ENCODE measurements around the gene TCHP.
"Not testable (repeated sequence)": the region's sequence is repeated elsewhere in the genome, so short reads cannot be mapped to it uniquely, and the experiment has no call there.

TCHP gene, protein sequence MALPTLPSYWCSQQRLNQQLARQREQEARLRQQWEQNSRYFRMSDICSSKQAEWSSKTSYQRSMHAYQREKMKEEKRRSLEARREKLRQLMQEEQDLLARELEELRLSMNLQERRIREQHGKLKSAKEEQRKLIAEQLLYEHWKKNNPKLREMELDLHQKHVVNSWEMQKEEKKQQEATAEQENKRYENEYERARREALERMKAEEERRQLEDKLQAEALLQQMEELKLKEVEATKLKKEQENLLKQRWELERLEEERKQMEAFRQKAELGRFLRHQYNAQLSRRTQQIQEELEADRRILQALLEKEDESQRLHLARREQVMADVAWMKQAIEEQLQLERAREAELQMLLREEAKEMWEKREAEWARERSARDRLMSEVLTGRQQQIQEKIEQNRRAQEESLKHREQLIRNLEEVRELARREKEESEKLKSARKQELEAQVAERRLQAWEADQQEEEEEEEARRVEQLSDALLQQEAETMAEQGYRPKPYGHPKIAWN

DNA sequence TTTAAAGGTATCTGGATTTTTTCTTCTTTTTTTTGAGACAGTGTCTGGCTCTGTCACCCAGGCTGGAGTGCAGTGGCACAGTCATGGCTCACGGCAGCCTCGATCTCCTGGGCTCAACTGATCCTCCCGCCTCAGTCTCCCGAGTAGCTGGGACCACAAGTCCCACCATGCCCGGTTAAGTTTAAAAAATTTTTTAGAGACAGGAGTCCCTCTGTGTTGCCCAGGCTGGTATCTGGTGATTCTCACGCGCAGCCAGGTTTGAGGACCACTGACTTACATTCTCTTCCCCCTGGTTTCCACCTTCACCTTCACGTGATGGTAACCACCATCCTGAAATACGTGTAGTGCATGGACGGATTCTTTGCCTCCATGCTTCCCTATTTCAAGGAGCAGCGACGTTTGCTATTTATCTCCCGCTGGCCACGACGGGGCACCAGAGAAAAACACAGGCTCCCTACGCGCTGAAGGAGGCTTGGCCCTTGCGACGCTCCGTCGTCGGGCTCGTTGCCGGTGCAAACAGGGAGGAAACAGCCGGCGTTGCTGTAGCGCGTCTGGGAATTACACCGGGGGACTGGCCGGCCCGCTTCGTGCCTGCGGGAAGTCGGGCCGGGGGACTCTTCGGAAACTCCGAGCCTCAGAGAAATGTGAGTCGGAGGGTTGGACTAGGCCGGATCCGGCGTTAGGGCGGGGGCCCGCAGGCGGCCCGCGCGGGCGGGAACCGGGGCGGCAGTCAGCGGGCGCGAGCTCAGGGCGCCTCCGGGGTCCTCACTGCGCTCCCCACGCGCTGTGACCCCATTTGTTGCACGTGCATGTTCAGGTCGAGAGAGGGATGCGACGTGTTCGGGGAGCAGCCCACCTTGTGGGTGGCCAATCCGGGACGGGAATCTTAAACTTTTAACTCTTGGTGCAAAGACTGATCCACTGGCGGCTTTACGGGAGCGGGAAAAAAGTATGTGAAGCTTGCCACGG lies at the start of gene TCHP:
Gene TCHP (plus strand): TSS at position 492 of the 969 bp plus-strand sequence. CDS start 2,753 bp downstream, outside the sequence.
- peak; percentile 64 for DNase-seq (ENCODE audit: extremely low read depth, low read depth)

GRCh38 chr12:109850518-109850917 lies 49.6 kb upstream of the TCHP start:
- DNase-seq (ENCODE audit: extremely low read depth, low read depth): not testable (repeated sequence)

More for the DNA sequence above, at the start of gene TCHP:
- TF ChIP-seq, protein P1, sequence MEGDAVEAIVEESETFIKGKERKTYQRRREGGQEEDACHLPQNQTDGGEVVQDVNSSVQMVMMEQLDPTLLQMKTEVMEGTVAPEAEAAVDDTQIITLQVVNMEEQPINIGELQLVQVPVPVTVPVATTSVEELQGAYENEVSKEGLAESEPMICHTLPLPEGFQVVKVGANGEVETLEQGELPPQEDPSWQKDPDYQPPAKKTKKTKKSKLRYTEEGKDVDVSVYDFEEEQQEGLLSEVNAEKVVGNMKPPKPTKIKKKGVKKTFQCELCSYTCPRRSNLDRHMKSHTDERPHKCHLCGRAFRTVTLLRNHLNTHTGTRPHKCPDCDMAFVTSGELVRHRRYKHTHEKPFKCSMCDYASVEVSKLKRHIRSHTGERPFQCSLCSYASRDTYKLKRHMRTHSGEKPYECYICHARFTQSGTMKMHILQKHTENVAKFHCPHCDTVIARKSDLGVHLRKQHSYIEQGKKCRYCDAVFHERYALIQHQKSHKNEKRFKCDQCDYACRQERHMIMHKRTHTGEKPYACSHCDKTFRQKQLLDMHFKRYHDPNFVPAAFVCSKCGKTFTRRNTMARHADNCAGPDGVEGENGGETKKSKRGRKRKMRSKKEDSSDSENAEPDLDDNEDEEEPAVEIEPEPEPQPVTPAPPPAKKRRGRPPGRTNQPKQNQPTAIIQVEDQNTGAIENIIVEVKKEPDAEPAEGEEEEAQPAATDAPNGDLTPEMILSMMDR (IDR thresholded peaks at IDR 0.05; ENCODE audit: low read depth, low read length): peak; percentile 51

GRCh38 chr12:109855377-109855776 lies 44.7 kb upstream of the TCHP start:
- TF ChIP-seq, protein P1 (IDR thresholded peaks at IDR 0.05; ENCODE audit: low read depth, low read length): no peak
- no peak for DNase-seq (ENCODE audit: extremely low read depth, low read depth)

GRCh38 chr12:109857715-109858114 lies 42.4 kb upstream of the TCHP start:
- no peak for DNase-seq (ENCODE audit: extremely low read depth, low read depth)
- TF ChIP-seq, protein P1 (IDR thresholded peaks at IDR 0.05; ENCODE audit: low read depth, low read length): no peak

DNA sequence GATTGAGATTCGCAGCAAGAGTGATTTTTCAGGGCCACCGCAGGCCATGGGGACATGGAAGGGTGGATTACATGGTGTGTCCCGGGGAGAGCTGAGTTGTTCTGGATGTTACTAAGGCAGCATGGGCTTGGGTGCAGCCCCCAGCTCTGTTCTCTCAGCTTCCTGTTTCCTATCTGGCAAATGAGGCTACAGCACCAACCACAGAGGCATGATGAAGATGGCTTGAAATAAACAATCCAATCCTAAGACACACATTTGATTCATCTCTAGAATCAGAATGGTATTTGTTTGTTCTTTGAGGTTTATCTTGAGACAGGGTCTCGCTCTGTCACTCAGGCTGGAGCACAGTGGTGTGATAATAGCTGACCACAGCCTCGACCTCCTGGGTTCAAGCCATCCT lies 41.3 kb upstream of the TCHP start:
- DNase-seq (ENCODE audit: extremely low read depth, low read depth): no peak

GRCh38 chr12:109860977-109861376 lies 39.1 kb upstream of the TCHP start:
- no peak for DNase-seq (ENCODE audit: extremely low read depth, low read depth)
- TF ChIP-seq, protein P1 (IDR thresholded peaks at IDR 0.05; ENCODE audit: low read depth, low read length): no peak

More for the DNA sequence above, 41.3 kb upstream of the TCHP start:
- TF ChIP-seq, protein P1 (IDR thresholded peaks at IDR 0.05; ENCODE audit: low read depth, low read length): no peak

DNA sequence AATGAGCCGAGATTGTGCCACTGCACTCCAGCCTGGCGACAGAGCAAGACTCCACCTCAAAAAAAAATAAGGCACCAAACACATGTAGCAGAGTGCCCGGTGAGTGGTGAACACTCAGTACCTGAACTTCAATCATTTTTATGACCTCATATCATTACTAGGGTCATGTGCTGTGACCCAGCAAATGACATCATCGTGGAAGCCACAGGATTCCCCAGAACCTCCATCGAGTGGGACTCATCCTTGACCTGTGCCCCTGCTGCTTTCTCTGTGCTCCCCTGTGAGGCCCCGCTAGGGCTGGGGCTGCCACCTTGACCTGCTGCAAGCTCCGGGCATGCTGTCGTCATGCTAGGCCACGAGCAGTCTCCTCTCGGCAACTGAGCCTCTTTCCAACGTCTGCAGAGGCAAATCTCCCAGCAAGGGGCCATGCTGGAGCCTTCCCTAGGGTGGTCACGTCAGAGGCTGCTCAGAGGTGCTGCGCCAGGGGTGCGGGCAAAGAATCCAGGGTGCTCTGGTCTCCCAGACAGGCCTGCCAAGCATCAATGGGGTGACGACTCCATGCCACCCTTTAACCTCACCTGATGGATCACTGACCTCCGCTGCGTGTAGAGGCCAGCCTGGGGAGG lies 38.3 kb upstream of the TCHP start:
- DNase-seq (ENCODE audit: extremely low read depth, low read depth): no peak
- TF ChIP-seq, protein P1 (IDR thresholded peaks at IDR 0.05; ENCODE audit: low read depth, low read length): no peak

- not testable (repeated sequence) for DNase-seq (ENCODE audit: extremely low read depth, low read depth)
Observed at GRCh38 chr12:109862491-109862890, 37.6 kb upstream of the TCHP start.
